Osteocyte (in vitro differentiated cells): ENCODE data around the gene SLC43A2. TPM values are rescaled to one million over a fixed set of nuclear protein-coding genes. Genes with fewer than 3 reads are reported as not detected.

Experiments
- DNase-seq: peaks from one replicate; pipeline ENCODE4 v3.0.0; 2021; ENCODE audit warnings: mixed read lengths; ENCODE audit not compliant: unreplicated experiment; ENCODE audit errors: extremely low spot score
- H3K27ac Mint-ChIP-seq: one replicate; pipeline ENCODE4 v1.8.0; 2021; ENCODE audit warnings: mild to moderate bottlenecking, mixed read lengths; ENCODE audit not compliant: unreplicated experiment
- H3K27me3 Mint-ChIP-seq: one replicate; pipeline ENCODE4 v1.8.0; 2021; ENCODE audit warnings: mixed read lengths; ENCODE audit not compliant: unreplicated experiment
- H3K36me3 Mint-ChIP-seq: one replicate; pipeline ENCODE4 v1.8.0; 2021; ENCODE audit warnings: mixed read lengths; ENCODE audit not compliant: unreplicated experiment
- H3K4me1 Mint-ChIP-seq: one replicate; pipeline ENCODE4 v1.8.0; 2021; ENCODE audit warnings: mixed read lengths; ENCODE audit not compliant: unreplicated experiment
- H3K4me3 Mint-ChIP-seq: one replicate; pipeline ENCODE4 v1.8.0; 2021; ENCODE audit warnings: mild to moderate bottlenecking, moderate library complexity, mixed read lengths; ENCODE audit not compliant: unreplicated experiment
- H3K9me3 Mint-ChIP-seq: one replicate; pipeline ENCODE4 v1.8.0; 2021; ENCODE audit warnings: mixed read lengths; ENCODE audit not compliant: unreplicated experiment
- total RNA-seq: library from RNA; stranded (reverse); gene quantifications from 2 replicates; pipeline ENCODE4 v1.2.1, GENCODE V29; 2021
- TF ChIP-seq, protein P1 (sequence below): fragments of 200-600 bp; sonication (generic); IDR thresholded peaks from 2 replicates; pipeline ENCODE4 v1.5.0; 2021; ENCODE audit warnings: antibody characterized with exemption, mild to moderate bottlenecking, moderate library complexity

The SLC43A2 gene
- total RNA-seq, 1 donor from 2014 or later, result 7.3 TPM

DNA sequence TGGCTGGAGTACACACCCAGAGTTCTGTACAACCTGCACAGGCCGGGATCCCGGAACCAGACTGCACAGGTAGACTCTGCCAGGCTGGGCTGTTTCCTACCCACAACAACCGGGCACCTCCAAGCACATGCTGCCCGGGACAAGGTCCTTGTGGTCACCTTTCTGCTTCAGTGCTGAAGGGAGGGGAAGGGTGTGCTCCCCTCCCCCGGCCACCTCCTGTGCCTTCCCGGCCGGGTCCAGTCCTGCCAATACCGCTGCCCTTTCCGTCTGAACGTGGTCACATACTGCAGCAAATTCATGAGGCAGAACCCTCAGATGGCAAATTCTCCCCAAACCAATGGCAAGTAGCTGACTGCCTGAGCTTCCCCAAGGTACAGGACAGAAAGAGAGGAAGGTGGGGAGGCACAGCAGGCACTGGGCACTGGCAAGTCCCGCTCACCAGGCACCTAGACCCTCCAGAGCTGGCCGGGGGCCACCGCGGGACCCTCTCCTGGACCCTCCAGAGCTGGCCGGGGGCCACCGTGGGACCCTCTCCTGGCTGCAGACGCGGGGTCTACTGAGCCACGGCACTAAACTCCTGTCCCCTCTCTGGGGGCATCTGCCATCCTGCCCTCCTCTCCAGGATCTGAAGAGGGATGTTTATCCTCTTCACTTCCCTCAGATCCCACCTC lies 22.8 kb downstream of the SLC43A2 start:
- peaks cover 5% of the 10 kb centered on the region for H3K9me3 Mint-ChIP-seq
- TF ChIP-seq, protein P1, sequence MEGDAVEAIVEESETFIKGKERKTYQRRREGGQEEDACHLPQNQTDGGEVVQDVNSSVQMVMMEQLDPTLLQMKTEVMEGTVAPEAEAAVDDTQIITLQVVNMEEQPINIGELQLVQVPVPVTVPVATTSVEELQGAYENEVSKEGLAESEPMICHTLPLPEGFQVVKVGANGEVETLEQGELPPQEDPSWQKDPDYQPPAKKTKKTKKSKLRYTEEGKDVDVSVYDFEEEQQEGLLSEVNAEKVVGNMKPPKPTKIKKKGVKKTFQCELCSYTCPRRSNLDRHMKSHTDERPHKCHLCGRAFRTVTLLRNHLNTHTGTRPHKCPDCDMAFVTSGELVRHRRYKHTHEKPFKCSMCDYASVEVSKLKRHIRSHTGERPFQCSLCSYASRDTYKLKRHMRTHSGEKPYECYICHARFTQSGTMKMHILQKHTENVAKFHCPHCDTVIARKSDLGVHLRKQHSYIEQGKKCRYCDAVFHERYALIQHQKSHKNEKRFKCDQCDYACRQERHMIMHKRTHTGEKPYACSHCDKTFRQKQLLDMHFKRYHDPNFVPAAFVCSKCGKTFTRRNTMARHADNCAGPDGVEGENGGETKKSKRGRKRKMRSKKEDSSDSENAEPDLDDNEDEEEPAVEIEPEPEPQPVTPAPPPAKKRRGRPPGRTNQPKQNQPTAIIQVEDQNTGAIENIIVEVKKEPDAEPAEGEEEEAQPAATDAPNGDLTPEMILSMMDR, result no peak
- no peak overlapping the region for H3K27ac Mint-ChIP-seq
- no peaks in the 10 kb centered on the region for H3K27me3 Mint-ChIP-seq
- no peak overlapping the region for H3K4me3 Mint-ChIP-seq
- H3K36me3 Mint-ChIP-seq, result no peaks in the 10 kb centered on the region
- DNase-seq, result no peak
- peaks cover 4% of the 10 kb centered on the region for H3K4me1 Mint-ChIP-seq

DNA sequence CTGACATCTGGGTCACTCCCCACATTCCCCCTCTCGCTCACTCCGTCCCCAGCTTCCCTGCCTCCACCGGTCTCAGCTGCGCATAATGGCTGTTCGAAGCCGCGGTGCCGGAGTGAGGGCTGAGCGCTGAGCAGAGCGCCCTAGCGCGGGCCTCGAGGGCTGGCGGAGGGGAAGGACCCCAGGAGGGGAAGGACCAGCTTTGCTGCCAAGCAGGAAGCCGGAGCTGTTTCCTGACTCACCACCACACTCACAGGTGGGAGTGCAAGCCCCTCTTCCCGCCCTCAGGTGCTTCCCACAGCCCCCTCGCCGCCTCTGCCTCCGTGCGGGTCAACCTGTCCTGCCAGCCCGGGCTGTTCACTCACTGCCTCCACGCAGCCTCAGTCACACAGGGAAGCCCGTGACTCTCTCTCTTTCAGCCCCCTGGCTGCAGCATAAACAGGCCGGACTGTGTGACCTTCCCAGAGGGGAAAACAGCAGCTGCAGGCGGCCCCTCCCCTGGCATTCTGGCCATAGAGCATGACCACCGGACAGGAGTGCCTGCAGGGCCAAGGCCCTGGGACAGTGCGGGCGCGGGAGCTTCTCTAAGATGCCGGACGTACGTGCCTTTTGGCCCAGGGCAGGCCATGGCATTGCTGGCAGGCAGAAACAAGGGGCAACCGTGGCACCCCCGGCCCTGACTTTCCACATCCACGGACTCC lies 23.7 kb downstream of the SLC43A2 start:
- TF ChIP-seq, protein P1, result no peak
- H3K27ac Mint-ChIP-seq, result no peak overlapping the region
- H3K4me3 Mint-ChIP-seq, result no peak overlapping the region

DNA sequence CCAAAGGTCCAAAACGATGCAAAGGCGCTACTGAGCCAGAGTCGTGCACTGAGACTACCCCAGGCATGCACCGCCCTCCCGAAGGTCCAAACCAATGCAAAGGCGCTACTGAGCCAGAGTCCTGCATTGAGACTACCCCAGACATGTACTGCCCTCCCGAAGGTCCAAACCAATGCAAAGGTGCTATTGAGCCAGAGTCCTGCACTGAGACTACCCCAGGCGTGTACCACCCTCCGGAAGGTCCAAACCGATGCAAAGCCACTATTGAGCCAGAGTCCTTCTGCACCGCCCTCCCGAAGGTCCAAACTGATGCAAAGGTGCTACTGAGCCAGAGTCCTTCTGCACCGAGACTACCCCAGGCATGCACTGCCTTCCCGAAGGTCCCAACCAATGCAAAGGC lies 27.1 kb downstream of the SLC43A2 start:
- Mint-ChIP-seq H3K27ac (no peak overlapping the region), H3K4me3 (no peak overlapping the region), H3K4me1 (no peaks in the 10 kb centered on the region), H3K9me3 (peaks cover 5% of the 10 kb centered on the region), H3K36me3 (no peaks in the 10 kb centered on the region), H3K27me3 (no peaks in the 10 kb centered on the region)
- TF ChIP-seq, protein P1, result no peak
- DNase-seq, result no peak

More for the DNA sequence above, 23.7 kb downstream of the SLC43A2 start:
- no peaks in the 10 kb centered on the region for H3K27me3 Mint-ChIP-seq
- peaks cover 5% of the 10 kb centered on the region for H3K9me3 Mint-ChIP-seq
- no peak for DNase-seq
- peaks cover 4% of the 10 kb centered on the region for H3K4me1 Mint-ChIP-seq
- no peaks in the 10 kb centered on the region for H3K36me3 Mint-ChIP-seq

DNA sequence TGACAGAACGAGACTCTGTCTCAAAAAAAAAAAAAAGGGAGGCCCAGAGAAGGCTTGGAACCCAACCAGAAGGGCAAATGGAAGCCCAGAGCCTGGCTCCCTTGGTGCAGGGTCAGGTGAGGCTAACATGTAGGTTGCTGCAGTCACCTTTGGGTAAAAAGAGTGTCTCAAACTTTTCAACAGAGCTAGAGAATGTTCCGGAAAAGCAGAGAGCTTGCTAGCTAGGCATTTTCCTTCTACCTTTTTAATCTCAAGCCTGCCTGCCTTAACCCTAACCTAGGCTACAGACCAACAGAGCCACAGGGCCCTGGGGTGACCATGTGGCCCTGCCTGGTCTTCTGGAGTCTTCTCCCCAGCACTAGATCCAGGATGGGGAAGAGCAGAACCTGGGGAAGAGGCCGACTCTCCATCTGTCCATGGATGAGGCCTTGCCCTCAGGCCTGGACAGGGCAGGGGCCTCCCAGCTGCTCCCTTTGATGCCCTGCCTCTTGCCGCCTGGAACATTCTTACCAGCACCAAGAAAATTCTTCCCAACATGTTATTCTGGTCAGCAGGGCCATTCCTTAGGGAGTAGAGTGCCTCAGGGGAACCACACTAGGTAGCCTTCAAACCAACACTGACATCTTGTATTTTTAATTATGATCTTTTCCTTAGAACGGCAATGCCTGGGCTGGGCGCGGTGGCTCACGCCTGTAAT lies 30.1 kb downstream of the SLC43A2 start:
- TF ChIP-seq, protein P1, result no peak
- DNase-seq, result no peak
- Mint-ChIP-seq H3K4me1 (peaks cover 2% of the 10 kb centered on the region), H3K9me3 (peaks cover 5% of the 10 kb centered on the region), H3K27me3 (no peaks in the 10 kb centered on the region), H3K36me3 (no peaks in the 10 kb centered on the region), H3K27ac (no peak overlapping the region), H3K4me3 (no peak overlapping the region)

DNA sequence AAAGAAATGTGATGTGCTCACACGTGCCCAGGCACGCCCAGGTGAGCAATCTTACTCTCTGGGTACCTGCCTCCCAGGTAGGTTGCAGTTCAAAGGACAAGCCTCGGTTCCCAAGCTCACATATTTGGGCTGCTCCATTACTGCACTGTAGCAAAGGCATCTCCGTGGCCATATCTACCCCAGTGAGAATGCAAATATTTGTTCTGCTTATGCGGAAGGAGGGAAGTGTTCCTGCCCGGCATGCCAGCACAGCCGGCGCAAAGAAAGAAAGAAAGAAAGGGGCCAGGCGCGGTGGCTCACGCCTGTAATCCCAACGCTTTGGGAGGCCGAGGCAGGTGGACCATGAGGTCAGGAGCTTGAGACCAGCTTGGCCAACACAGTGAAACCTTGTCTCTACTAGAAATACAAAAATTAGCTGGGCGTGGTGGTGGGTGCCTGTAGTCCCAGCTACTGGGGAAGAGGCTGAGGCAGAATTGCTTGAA lies 30.7 kb downstream of the SLC43A2 start:
- no peaks in the 10 kb centered on the region for H3K36me3 Mint-ChIP-seq
- no peak overlapping the region for H3K27ac Mint-ChIP-seq
- H3K9me3 Mint-ChIP-seq, result peaks cover 5% of the 10 kb centered on the region
- no peak for DNase-seq
- H3K4me1 Mint-ChIP-seq, result peaks cover 9% of the 10 kb centered on the region
- no peaks in the 10 kb centered on the region for H3K27me3 Mint-ChIP-seq
- H3K4me3 Mint-ChIP-seq, result no peak overlapping the region
- TF ChIP-seq, protein P1, result no peak
